HepG2 (cell line): ENCODE data around the gene MTHFD2. TPM values are rescaled to one million over a fixed set of nuclear protein-coding genes. Genes with fewer than 3 reads are reported as not detected.

Experiments
- ATAC-seq: fragments of 200-7000 bp; cut with Tn5 transposase; 3 replicates; pipeline ENCODE4 v1.9.1; 2020; ENCODE audit warnings: mild to moderate bottlenecking, moderate library complexity
- BruUV-seq: library from RNA; stranded (reverse); fragments of 400-500 nt; replicated peaks from 2 replicates; lab custom pipeline; 2021; lab: Mats Ljungman, UMichigan
- CTCF ChIA-PET: fragments of 300-600 bp; formaldehyde crosslinking; extraction: SDS; loops from one replicate; lab custom pipeline; 2021; ENCODE audit warnings: low total read pairs, inconsistent platforms, low intra/inter-chr PET ratio; lab: Yijun Ruan, JAX
- POLR2A ChIA-PET: fragments of 350-600 bp; sonication (Branson Sonifier 250); formaldehyde crosslinking; loops from one replicate; lab custom pipeline; 2020; ENCODE audit warnings: antibody characterized with exemption, inconsistent platforms; lab: Yijun Ruan, JAX
- DNase-seq: peaks from one replicate; pipeline ENCODE4 v3.0.0-alpha.2; 2015; ENCODE audit warnings: low spot score
- FAIRE-seq: peaks from 3 replicates; lab custom pipeline; 2011; peaks lifted over from hg19 to GRCh38; lab: Jason Lieb, UNC
- H2AFZ ChIP-seq: one replicate; pipeline ENCODE4 v1.6.1; 2011; ENCODE audit warnings: low read length, inconsistent platforms
- H3K27ac ChIP-seq: fragments of 300-600 bp; 3 replicates; pipeline ENCODE4 v1.8.0; 2011; ENCODE audit warnings: mixed run types, mild to moderate bottlenecking, mixed read lengths, low read length, inconsistent platforms; ENCODE audit not compliant: insufficient read depth; ENCODE audit errors: extremely low read length
- H3K27me3 ChIP-seq, 2 experiments: fragments of 200-600 bp in 1 of 2; 2 replicates in 1 of 2; 3 replicates in 1 of 2; pipeline versions ENCODE4 v1.6.0 to v1.8.0; 2011; ENCODE audit warnings: low read length in 2 of 2, mild to moderate bottlenecking in 2 of 2, moderate library complexity in 2 of 2, inconsistent platforms in 1 of 2; ENCODE audit not compliant: insufficient read depth in 2 of 2, control insufficient read depth in 1 of 2
- H3K36me3 ChIP-seq, 2 experiments: fragments of 200-600 bp in 1 of 2; replicated peaks in 1 of 2; 2 replicates in 1 of 2; 3 replicates in 1 of 2; pipeline versions ENCODE4 v1.5.1 to v1.8.0; 2011; ENCODE audit warnings: low read length in 2 of 2, inconsistent platforms in 1 of 2; ENCODE audit not compliant: insufficient read depth in 2 of 2, control insufficient read depth in 1 of 2
- H3K4me1 ChIP-seq: 2 replicates; pipeline ENCODE4 v1.5.1; 2012; ENCODE audit warnings: low read length, inconsistent platforms; ENCODE audit not compliant: insufficient read depth
- H3K4me2 ChIP-seq: 2 replicates; pipeline ENCODE4 v1.6.0; 2011; ENCODE audit warnings: low read depth, low read length, inconsistent platforms
- H3K4me3 ChIP-seq, 3 experiments: fragments of 200-600 bp in 1 of 3; sonication (generic), shearing (Covaris generic) in 1 of 3; replicated peaks in 1 of 3; 2 replicates each; pipeline ENCODE4 v1.5.1; 2011 to 2016; ENCODE audit warnings: low read length in 3 of 3, inconsistent platforms in 2 of 3, low read depth in 2 of 3, mild to moderate bottlenecking in 2 of 3, control low read depth in 1 of 3, mixed read lengths in 1 of 3; ENCODE audit not compliant: insufficient read depth in 1 of 3
- H3K79me2 ChIP-seq: one replicate; pipeline ENCODE4 v1.6.1; 2011; ENCODE audit warnings: low read length, inconsistent platforms; ENCODE audit not compliant: insufficient read depth
- H3K9ac ChIP-seq: 2 replicates; pipeline ENCODE4 v1.6.0; 2011; ENCODE audit warnings: mild to moderate bottlenecking, low read depth, low read length, inconsistent platforms; ENCODE audit not compliant: insufficient read depth
- H3K9me3 ChIP-seq: 2 replicates; pipeline ENCODE4 v1.5.1; 2012; ENCODE audit warnings: mild to moderate bottlenecking, low read length
- H4K20me1 ChIP-seq: 2 replicates; pipeline ENCODE4 v1.6.0; 2011; ENCODE audit warnings: inconsistent platforms, mild to moderate bottlenecking, low read length, moderate library complexity; ENCODE audit not compliant: insufficient read depth
- CHCHD3 ChIP-seq: sonication (generic); formaldehyde crosslinking; IDR thresholded peaks from 2 replicates; pipeline ENCODE4 v1.8.0; 2022; ENCODE audit warnings: mild to moderate bottlenecking, missing genetic modification reagents, moderate library complexity
- EP300 ChIP-seq, 3 experiments: sonication (generic) in 1 of 3; formaldehyde crosslinking in 1 of 3; IDR thresholded peaks; 2 replicates each; pipeline versions ENCODE4 v1.5.1 to v1.6.1; 2011 to 2020; ENCODE audit warnings: low read depth in 2 of 3, low read length in 2 of 3, borderline replicate concordance in 1 of 3, improper control_type of control experiment in 1 of 3, mild to moderate bottlenecking in 1 of 3, missing genetic modification reagents in 1 of 3, moderate library complexity in 1 of 3
- ETV5 ChIP-seq: IDR thresholded peaks from 2 replicates; pipeline ENCODE4 v1.6.1; 2018; ENCODE audit warnings: missing biosample characterization, missing genetic modification reagents, inconsistent platforms, borderline replicate concordance
- EZH2 ChIP-seq: conservative IDR thresholded peaks from 2 replicates; pipeline ENCODE4 v1.6.1; 2012; ENCODE audit warnings: mild to moderate bottlenecking, low read depth, low read length, moderate library complexity
- FOXK1 ChIP-seq: sonication (generic); formaldehyde crosslinking; IDR thresholded peaks from 2 replicates; pipeline ENCODE4 v1.4.0; 2020; ENCODE audit warnings: low read depth, missing genetic modification reagents, borderline replicate concordance
- ISX ChIP-seq: sonication (generic); formaldehyde crosslinking; conservative IDR thresholded peaks from 2 replicates; pipeline ENCODE4 v1.5.0; 2020; ENCODE audit warnings: missing genetic modification reagents
- KAT8 ChIP-seq: IDR thresholded peaks from 2 replicates; pipeline ENCODE4 v1.6.1; 2016; ENCODE audit warnings: missing genetic modification reagents, missing compliant biosample characterization
- MXD1 ChIP-seq: sonication (generic); formaldehyde crosslinking; IDR thresholded peaks from 2 replicates; pipeline ENCODE4 v1.4.0; 2020; ENCODE audit warnings: mild to moderate bottlenecking, missing genetic modification reagents
- SOX5 ChIP-seq: IDR thresholded peaks from 2 replicates; pipeline ENCODE4 v1.6.1; 2016; ENCODE audit warnings: borderline replicate concordance
- TMF1 ChIP-seq: sonication (generic); formaldehyde crosslinking; IDR thresholded peaks from 2 replicates; pipeline ENCODE4 v1.8.1; 2022; ENCODE audit warnings: low read depth, missing genetic modification reagents
- ZMAT3 ChIP-seq: sonication (generic); formaldehyde crosslinking; conservative IDR thresholded peaks from 2 replicates; pipeline ENCODE4 v1.7.0; 2021; ENCODE audit warnings: missing genetic modification reagents
- ZNF12 ChIP-seq: sonication (generic); formaldehyde crosslinking; IDR thresholded peaks from 2 replicates; pipeline ENCODE4 v1.5.0; 2020; ENCODE audit warnings: missing genetic modification reagents
- ZNF563 ChIP-seq: sonication (generic); formaldehyde crosslinking; IDR thresholded peaks from 2 replicates; pipeline ENCODE4 v1.8.0; 2022; ENCODE audit warnings: mild to moderate bottlenecking, moderate library complexity, missing genetic modification reagents
- ZNF616 ChIP-seq: sonication (generic); formaldehyde crosslinking; IDR thresholded peaks from 2 replicates; pipeline ENCODE4 v1.5.0; 2020; ENCODE audit warnings: low read depth, mild to moderate bottlenecking, missing genetic modification reagents
- ZNF879 ChIP-seq: sonication (generic); formaldehyde crosslinking; IDR thresholded peaks from 2 replicates; pipeline ENCODE4 v1.8.1; 2023; ENCODE audit warnings: missing genetic modification reagents
- WGBS: methylation state at CpG from one replicate; pipeline ENCODE4 v1.1.6; 2017; ENCODE audit warnings: low lambda C conversion rate; 5-methylcytosine and 5-hydroxymethylcytosine counted together
- in situ Hi-C: cut with HindIII; loops from 2 replicates; pipeline ENCODE4 v1.10.0; 2017; ENCODE audit warnings: low pct_unique_long_range_greater_than_20kb; ENCODE audit not compliant: extremely low pct_ligation_motif_present
- intact Hi-C: fragments of 100-400 bp; cut with micrococcal nuclease; formaldehyde crosslinking; loops from one replicate; pipeline ENCODE4 v1.10.0; 2022; ENCODE audit not compliant: unreplicated experiment
- polyA plus RNA-seq, 8 experiments: library from polyadenylated mRNA; depleted of rRNA in 3 of 8; stranded (reverse) in 7 of 8; unstranded in 1 of 8; fragments of >200 nt; fragmentation: Illumina TruSeq in 4 of 8; extraction: Trizol in 4 of 8; gene quantifications; 2 replicates each; pipeline versions ENCODE4 v1.2.1 to v1.2.3, GENCODE V29; 2011 to 2016; ENCODE audit warnings: low read depth in 4 of 8, missing spikeins in 1 of 8, mixed read lengths in 1 of 8; ENCODE audit not compliant: insufficient read depth in 1 of 8
- total RNA-seq, 5 experiments: library from RNA; depleted of rRNA; stranded (reverse); fragments of >200 nt; fragmentation: Illumina TruSeq; extraction: Trizol; gene quantifications; 2 replicates each; pipeline ENCODE4 v1.2.3, GENCODE V29; 2016; ENCODE audit warnings: low read depth in 1 of 5
- TF ChIP-seq, protein P1 (sequence below): sonication (generic); formaldehyde crosslinking; IDR thresholded peaks from 2 replicates; pipeline ENCODE4 v1.4.0; 2020; ENCODE audit warnings: mild to moderate bottlenecking, missing genetic modification reagents
- TF ChIP-seq, protein P2 (sequence below): sonication (generic); formaldehyde crosslinking; IDR thresholded peaks from 2 replicates; pipeline ENCODE4 v1.4.0; 2020; ENCODE audit warnings: mild to moderate bottlenecking, missing genetic modification reagents, borderline replicate concordance
- TF ChIP-seq, protein P3 (sequence below): sonication (generic); formaldehyde crosslinking; IDR thresholded peaks from 2 replicates; pipeline ENCODE4 v1.5.1; 2020; ENCODE audit warnings: missing genetic modification reagents, mild to moderate bottlenecking, borderline replicate concordance

The MTHFD2 gene
- total and polyA plus RNA-seq, 2 of the 13 experiments (the other 11 are each of a cell fraction or from before 2014, with no cell fraction given) = 188 to 269 TPM

DNA sequence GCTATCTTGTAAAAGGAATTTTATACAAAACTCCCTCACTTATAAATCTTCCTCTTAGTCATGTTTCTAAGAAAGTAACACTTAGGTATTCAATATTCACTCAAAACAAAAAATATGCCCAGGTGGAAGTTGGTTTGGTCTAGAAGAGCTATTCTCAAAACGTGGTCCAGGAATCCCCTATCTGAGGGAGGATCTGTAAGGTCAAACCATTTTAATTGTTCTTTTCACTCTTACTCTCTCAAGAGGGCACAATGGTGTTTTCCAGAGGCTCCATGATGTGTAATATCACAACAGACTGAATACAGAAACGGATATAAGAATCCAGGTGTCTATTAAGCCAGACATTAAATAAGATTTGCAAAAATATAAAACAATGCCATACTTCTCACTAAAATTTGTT is 29.7 kb upstream of the MTHFD2 start:
- in situ Hi-C loops = no loop called here
- POLR2A ChIA-PET = interaction anchor here (1.7 to 1.9 kb wide), 2 partner anchors 9 to 10 kb away, joined by 6 to 7 read pairs; partner anchors contain the start of gene MOB1A
- intact Hi-C loops = no loop called here
- Histone ChIP-seq H3K79me2 (peaks cover 9% of the 10 kb centered on the region), H2AFZ (no peak overlapping the region), H3K27me3 (no peaks in the 10 kb centered on the region), H3K9me3 (no peaks in the 10 kb centered on the region), H3K4me2 (no peak overlapping the region), H3K36me3 (peaks cover 31 to 66% of the 10 kb centered on the region in 2 experiments), H3K27ac (no peak overlapping the region), H3K4me3 (no peak overlapping the region), H3K4me1 (no peaks in the 10 kb centered on the region), H3K9ac (no peak overlapping the region), H4K20me1 (no peaks in the 10 kb centered on the region)
- TF ChIP-seq, protein P1, sequence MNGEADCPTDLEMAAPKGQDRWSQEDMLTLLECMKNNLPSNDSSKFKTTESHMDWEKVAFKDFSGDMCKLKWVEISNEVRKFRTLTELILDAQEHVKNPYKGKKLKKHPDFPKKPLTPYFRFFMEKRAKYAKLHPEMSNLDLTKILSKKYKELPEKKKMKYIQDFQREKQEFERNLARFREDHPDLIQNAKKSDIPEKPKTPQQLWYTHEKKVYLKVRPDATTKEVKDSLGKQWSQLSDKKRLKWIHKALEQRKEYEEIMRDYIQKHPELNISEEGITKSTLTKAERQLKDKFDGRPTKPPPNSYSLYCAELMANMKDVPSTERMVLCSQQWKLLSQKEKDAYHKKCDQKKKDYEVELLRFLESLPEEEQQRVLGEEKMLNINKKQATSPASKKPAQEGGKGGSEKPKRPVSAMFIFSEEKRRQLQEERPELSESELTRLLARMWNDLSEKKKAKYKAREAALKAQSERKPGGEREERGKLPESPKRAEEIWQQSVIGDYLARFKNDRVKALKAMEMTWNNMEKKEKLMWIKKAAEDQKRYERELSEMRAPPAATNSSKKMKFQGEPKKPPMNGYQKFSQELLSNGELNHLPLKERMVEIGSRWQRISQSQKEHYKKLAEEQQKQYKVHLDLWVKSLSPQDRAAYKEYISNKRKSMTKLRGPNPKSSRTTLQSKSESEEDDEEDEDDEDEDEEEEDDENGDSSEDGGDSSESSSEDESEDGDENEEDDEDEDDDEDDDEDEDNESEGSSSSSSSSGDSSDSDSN (CRISPR knock-in tag) = no peak
- no peak for TF ChIP-seq FOXK1 (CRISPR knock-in tag)
- TF ChIP-seq MXD1 = no peak
- TF ChIP-seq ZNF12 = no peak
- TF ChIP-seq KAT8 = no peak
- TF ChIP-seq ISX = no peak
- TF ChIP-seq CHCHD3 (CRISPR knock-in tag) = no peak
- no peak for TF ChIP-seq TMF1
- TF ChIP-seq EP300 (IDR thresholded peaks at IDR 0.05; ENCODE audit: low read depth in 2 of 2, low read length in 2 of 2) = no peak
- no peak for TF ChIP-seq EP300 (CRISPR knock-in tag; IDR thresholded peaks at IDR 0.05; ENCODE audit: borderline replicate concordance)
- no peak for TF ChIP-seq EZH2
- no peak for TF ChIP-seq ZNF563
- TF ChIP-seq, protein P2, sequence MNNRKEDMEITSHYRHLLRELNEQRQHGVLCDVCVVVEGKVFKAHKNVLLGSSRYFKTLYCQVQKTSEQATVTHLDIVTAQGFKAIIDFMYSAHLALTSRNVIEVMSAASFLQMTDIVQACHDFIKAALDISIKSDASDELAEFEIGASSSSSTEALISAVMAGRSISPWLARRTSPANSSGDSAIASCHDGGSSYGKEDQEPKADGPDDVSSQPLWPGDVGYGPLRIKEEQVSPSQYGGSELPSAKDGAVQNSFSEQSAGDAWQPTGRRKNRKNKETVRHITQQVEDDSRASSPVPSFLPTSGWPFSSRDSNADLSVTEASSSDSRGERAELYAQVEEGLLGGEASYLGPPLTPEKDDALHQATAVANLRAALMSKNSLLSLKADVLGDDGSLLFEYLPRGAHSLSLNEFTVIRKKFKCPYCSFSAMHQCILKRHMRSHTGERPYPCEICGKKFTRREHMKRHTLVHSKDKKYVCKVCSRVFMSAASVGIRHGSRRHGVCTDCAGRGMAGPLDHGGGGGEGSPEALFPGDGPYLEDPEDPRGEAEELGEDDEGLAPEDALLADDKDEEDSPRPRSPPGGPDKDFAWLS (CRISPR knock-in tag) = no peak
- no peak for TF ChIP-seq ZNF879 (CRISPR knock-in tag)
- TF ChIP-seq ZNF616 (CRISPR knock-in tag) = no peak
- no peak for TF ChIP-seq ZMAT3 (CRISPR knock-in tag)
- TF ChIP-seq, protein P3, sequence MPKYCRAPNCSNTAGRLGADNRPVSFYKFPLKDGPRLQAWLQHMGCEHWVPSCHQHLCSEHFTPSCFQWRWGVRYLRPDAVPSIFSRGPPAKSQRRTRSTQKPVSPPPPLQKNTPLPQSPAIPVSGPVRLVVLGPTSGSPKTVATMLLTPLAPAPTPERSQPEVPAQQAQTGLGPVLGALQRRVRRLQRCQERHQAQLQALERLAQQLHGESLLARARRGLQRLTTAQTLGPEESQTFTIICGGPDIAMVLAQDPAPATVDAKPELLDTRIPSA (CRISPR knock-in tag) = no peak
- TF ChIP-seq ETV5 (CRISPR knock-in tag) = no peak
- no peak for TF ChIP-seq SOX5
- 92% methylated on average over 2 of the region's 2 CpGs for WGBS
- no peak for FAIRE-seq
- ATAC-seq = no peak
- CTCF ChIA-PET = no interaction called here
- no peak for DNase-seq
- no TSS peak for BruUV-seq
